GM23248 (cell line): ENCODE results near the gene FOXF2.

Experiments used
- EZH2 ChIP-seq: fragments of 200-600 bp; sonication (generic); IDR thresholded peaks from 2 replicates; pipeline ENCODE4 v1.6.1; 2018; ENCODE audit warnings: antibody characterized with exemption, mild to moderate bottlenecking; ENCODE audit not compliant: insufficient read depth, poor library complexity, severe bottlenecking
- EZH2phosphoT487 ChIP-seq: fragments of 200-600 bp; sonication (generic); IDR thresholded peaks from 2 replicates; pipeline ENCODE4 v1.6.1; 2018; ENCODE audit warnings: antibody characterized with exemption, moderate library complexity, mild to moderate bottlenecking, low read depth; ENCODE audit not compliant: insufficient read depth

DNA sequence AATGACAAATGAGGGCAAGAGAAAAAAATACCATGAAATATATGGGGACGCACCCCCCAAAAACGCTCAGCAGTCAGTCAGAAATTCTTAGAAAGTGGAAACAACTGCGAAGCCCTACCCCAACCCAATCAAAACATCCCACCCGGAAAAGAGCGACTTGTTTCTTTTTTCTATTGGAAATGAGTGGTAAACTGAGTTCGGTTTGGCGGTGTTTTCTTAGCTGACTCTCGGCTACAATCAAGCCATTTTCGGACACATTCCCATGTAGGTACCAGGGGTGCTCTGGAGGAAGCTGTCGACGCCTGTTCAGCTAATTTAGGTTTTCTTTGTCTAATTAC, 1.9 kb upstream of the FOXF2 start:
- TF ChIP-seq EZH2 (no peak), EZH2phosphoT487 (no peak)
